HG03378 (cell line): ENCODE measurements around the gene UBAC2.
A peak's percentile ranks its signal among the peaks of the same experiment; 100 is the strongest.
"Not testable (repeated sequence)": the region's sequence is repeated elsewhere in the genome, so short reads cannot be mapped to it uniquely, and the experiment has no call there.

Experiments used
- ATAC-seq: cut with Tn5 transposase; IDR thresholded peaks from one replicate; pipeline ENCODE4 v1.9.1; 2021; ENCODE audit warnings: mild to moderate bottlenecking, moderate library complexity; ENCODE audit not compliant: unreplicated experiment

Gene UBAC2

DNA sequence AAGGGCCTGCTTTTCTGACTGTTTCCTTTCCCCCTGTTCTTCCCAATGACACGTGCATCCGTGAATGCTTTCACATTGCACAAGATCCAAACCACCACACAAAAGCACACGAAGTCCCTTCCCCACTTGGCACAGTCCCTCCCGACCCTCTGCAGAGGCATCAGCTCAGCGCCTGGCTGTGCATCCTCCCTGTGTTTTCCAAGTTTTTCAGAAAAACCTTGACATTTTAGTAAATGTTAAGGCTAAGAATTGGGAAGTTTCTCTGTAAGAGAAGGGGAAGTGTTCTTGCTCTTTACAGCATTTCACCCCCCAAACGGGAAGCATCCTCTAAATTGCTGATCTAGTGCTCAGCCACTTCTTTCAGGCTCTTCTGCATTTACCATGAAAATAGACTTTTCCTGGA, 206.1 kb downstream of the UBAC2 start:
- no peak for ATAC-seq

DNA sequence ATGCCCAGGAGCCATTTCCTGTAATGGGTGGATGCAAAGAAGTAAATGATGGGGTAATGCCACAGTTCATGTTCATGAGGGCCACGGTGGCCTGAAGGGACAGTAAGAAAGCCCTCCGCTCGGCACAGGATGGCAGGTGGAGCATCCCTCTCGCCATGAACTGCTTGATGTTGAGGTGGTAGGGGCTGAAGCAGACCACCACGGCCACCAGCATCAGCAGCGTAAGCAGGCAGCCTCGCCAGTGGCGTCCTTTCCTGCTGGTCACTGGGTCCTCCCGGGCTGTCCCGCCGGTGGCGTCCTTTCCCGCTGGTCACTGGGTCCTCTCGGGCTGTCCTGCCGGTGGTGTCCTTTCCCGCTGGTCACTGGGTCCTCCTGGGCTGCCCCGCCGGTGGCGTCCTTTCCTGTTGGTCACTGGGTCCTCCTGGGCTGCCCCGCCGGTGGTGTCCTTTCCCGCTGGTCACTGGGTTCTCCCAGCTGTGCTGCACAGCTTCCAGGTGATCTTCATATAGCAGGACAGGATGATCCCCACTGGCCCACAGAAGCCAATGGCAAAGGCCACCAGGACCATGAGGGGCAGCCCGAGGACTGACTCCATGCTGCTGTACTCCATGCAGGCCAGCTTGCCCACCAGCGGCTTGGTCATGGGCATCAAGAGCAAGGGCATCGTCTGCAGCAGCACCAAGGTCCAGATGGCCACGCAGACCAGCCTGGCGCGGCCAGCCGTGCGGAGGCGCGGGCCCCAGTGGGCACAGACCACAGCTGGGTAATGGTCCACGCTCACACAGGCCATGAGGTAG, 207.4 kb downstream of the UBAC2 start:
- ATAC-seq: no peak

DNA sequence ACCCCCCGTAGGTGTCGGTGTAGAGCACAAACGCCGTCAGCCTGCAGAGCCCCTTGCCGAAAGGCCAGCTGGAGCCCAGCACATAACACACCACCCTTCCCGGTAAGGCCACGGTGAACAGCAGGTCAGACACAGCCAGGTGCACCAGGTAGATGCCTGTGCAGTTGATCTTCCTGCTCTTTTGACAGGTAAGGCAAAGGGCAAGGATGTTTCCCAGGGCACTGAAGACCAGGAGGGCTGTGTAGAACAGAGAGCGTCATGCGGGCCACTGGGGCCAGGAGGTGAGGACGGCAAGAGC, 208.0 kb downstream of the UBAC2 start:
- ATAC-seq: no peak

DNA sequence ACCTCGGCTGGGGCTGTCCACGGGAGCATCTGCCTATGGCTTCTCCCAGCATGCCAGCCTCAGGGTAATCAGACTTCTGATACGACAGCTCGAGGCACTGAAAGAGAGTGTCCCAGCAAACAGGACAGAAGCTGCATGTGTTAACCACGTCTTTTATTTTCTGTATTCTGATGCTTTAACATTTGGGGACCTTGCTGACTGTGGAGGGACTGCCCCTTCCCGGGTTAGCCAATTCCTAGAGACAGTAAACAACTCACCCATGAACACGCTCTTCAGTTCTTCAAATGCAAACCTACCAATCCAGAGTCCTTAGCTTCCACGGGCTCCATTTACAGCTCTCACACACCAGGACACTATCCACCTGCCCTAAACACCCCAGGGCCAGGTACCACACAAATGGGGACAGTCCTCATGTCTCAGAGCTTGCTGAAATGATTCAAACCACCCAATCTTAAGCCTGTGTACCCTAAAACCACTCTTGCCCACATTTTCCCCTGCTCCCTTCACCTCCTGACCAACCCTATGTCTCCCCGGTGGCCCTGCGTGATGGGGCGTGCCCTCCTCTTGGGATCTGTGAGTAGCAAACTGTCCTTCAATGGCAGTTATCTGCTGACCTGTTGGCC, 208.9 kb downstream of the UBAC2 start:
- not testable (repeated sequence) for ATAC-seq

DNA sequence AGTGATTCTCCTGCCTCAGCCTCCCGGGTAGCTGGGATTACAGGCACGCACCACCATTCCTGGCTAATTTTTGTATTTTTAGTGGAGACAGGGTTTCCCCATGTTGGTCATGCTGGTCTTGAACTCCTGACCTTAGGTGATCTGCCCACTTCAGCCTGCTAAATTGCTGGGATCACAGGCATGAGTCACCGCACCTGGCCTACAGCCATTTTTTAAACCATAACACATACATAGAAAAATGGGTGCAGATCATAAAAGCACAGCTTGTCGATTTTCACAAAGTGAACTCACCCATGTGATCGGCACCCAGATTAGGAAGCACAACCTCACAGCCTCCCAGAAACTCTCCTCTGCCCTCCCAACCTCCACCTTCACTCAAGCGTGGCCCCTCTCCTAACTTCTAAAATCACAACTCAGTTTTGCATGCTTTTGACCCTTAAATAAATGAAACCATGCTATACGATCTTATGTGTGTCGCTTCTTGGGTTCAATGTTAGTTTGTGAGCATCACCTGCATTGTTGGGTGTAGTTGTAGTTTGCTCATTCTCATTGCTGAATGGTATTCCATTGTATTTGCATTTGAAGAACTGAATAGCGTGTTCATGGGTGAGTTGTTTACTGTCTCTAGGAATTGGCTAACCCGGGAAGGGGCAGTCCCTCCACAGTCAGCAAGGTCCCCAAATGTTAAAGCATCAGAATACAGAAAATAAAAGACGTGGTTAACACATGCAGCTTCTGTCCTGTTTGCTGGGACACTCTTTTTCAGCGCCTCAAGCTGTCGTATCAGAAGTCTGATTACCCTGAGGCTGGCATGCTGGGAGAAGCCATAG, 210.2 kb downstream of the UBAC2 start:
- not testable (repeated sequence) for ATAC-seq

DNA sequence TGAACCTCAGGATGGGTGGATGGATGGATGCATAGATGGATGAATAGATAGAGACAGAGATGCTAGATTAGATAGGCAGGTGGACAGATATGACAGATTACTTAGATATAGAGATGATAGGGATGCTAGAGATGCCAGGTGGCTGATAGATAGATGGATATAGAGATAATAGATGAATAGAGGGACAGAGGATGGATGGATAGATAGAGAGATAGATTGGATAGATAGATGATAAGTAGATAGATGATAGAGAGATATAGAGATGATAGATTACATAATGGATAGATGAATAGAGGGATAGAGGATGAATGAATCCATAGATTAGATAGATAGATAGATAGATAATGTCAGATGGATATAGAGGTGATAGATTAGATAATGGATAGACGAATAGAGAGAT, 212.2 kb downstream of the UBAC2 start:
- no peak for ATAC-seq

DNA sequence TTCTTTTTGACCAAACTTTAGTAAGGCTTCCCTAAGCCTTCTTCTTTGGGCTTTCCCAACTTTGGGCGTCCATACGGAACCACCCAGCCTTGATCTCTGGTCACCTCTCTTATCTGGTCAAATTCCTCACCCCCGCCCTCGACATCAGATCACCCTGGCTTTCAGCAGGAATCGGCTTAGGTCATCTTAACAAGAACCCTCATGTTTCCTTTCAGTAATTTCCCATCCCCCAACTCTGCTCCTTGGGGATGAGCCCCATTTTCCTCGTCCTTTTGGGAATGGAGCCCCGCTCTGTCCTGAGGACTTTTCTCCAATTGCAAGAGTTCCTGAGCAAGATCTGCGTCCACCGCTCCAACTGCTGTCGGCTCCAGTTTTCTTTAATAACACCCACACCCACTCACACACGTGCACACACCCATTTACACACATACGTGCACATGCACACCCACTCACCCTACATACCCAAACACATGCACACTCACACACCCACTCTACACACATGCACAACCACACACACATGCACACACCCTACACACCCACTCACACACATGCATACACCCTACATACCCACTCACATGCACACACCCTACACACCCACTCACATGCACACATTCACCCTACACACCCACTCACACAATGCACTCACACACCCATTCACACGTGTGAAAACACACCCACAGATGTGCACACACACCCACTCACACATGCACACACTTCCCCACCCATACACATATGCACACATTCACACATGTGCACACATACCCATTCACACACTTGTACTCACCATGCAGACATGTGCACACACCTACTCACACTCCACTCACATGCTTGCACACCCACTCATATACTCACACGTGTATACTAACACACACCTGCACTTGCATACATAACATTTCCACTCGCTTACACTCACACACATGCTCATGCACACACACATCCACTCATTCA, 213.7 kb downstream of the UBAC2 start:
- no peak for ATAC-seq

DNA sequence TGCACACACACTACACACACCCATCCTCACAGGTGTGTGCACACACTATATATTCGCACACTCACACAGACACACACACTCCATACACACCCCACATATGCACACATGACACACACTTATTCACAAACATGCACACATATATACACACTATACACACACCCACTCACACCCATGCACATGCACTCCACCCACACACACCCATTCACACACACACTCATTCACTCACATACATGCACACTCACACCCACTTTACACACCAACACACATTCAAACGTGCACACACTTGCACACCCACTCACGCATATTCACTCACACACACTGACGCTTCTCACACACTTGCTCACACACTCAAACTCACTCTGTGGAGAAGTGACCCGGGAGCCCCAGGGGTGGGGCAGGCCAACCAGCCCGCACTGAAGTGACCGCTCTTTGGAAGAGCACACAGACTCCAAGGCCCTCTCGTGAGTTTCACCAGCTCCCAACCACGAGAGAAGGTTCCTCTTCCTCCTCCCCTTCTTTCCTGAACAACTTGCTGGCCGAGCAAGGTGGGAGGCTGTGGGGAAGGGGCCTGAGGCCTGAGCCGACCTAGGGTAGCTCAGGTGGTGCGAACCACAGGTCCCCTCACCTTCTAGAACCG, 214.5 kb downstream of the UBAC2 start:
- ATAC-seq: no peak

DNA sequence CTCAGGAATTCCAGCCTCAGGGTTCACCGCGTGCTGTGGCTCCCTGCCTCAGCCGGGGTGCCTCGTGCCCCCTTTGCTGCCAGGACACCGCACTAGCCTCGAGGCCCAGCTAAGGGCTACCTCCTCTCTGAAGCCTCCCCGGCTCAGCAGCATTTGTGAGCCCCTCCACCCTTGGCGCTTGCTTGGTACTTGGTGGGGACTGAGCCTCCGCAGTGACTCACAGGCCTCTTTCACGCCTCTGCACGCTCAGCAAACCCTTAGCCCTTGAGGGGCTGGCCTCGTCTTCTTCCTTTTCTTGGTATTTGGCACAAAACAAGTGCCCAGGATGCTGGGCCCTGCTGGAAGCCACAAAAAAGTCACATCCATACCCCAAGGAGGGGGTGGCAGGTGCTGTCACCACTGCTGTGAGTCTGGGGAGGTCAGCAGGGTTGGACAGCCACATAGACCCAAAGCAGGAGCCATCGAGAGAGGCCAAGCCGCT, 215.2 kb downstream of the UBAC2 start:
- no peak for ATAC-seq

DNA sequence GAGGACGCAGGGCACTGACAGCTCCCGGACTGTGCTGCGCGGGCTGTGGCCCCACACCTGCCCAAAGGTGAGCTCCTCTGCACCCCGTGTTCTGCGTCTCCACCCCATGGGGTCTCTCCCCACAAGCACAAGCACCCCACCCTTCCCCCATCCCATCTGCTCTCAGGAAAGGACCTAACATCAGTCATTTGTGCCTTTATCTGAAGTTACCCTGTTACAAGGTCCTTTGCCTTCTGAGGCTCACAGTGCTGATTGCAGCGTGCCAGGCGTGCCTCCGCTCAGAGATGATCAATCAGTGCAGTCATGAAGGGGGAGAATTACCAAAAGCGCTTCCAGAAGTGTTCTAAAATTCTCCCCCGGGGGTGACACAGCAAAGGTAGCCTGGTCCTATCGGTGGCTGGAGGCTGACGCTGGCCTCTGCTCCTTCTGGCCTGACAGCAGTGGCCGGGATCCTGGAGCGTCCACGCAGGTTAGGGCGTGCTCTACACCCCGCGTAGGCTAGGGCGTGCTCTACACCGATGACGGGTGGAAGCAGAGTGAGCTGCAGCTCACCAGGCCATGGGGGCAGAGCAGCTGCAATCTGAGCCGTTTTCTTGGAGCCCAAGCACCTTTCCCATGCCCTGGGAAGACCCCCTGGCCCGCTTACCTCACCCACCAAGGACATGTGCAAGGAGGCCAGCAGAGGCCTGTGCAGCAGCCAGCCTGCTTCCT, 215.9 kb downstream of the UBAC2 start:
- ATAC-seq: no peak

DNA sequence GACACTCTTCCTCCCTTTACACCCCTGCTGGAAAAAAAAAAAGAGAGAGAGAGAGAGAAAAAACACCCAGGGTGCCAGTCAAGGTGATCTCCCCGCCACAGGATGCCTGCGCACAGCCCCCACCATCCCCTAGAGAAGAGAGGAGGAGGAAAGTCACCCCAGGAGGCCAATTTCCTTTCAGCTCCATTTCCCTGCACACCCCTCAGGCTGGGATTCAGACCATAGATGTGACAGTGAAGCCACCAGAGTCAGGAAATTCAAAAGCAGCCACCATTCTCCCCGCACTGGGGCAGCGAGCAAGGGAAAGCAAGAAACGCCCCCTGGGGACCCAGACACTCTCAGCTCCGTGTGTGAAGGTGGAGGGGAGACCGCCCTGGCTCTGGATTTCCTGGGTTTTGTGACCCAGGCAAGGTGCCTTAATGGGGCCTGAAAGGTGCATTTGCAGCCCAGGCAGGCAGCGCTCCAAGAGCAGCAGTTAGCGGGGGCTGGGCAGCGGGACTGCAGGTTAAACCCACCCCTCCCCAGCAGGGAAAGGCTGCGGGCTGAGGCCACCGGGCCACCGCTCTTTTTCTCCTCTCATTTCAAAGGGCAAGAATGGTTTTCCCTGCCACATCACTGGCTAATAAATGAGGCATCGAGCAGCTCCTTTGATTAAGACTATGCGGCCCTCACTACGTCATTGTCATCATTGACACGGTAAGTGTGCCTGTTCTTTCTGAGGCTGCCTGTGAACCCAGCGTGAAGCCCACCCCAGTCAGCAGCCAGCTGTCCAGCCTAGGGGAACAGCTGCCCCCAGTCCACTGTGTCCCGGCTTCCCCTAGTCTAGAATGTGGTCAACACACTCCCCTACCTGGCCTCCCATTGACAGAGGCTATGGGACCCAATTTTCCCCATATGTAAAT, 216.8 kb downstream of the UBAC2 start:
- no peak for ATAC-seq

DNA sequence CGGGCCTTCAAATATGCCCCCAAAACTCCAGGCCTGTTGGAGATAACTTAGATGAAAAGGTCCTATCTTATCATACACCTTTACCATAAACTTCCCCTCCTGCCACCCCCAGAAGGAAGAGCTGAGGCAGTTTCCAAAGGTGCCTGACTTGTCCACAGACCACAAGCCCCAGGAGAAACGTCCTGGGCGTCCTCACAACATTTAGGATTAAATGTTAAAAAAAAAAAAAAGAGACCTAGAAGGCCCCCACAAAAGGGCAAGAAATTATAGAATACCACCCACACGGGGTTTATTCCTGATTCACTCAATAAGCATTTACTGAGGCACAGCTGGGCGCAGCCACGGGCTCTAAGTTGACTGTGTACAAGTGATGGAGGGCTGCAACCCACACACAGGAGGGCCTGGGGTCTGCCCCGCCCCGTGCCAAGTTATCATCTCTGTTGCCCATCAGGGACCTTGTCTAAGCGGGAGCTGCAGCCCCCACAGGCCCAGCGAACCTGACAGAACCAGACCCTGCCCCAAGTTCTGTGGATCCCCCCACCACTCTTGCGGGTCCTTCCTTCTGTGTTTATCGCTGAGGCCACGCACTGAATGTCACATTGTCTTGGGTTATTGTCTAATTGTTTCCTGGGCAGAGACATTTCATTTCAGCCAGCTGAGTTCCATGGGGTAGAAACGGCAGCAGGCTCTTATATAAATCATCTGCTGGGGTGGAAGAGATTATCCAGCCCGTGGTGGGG, 217.6 kb downstream of the UBAC2 start:
- ATAC-seq: no peak

DNA sequence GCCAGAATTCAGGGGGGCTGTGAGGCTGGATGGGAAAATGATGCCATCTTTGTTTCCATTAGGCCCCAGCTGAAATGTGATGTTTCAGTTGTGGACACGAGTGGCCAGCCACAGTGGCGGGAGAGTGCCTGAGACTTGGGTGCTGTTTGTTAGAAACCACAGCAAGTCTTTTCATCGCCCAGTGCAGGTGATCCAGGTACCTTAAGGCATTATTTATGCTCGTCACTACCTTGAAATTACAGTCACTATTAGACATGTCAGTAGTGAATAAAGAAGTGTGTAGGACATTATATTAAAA, 218.1 kb downstream of the UBAC2 start:
- no peak for ATAC-seq

DNA sequence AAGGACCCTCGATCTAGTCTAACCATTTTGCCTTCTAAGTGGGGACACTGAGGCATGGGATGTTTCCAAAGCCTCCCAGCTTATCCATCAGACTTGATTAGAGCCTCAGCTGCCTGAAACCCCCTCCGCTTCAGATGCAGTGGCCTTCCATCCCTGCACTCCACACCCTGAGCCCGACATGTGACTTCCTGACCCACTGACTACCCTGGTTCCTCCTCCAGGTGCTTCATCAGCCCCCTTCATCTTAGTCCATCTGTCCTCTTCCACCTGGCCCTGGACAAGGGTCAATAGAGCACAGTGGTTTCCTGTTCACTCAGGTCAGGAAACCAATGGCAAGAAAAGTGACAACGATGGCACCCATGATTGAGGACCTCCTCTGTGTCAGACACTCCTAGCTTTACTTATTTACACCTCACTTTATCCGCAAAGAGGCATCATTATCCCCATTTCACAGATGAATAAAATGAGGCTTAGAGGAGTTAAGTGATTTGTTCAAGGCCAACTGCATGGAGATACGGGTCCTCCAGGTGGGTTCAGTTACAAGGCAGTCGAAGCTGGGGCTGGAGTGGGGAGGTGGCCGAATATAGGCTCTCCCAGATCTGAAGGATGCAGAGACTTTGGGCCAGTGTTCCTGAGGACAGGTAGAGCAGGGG, 219.1 kb downstream of the UBAC2 start:
- ATAC-seq: no peak

DNA sequence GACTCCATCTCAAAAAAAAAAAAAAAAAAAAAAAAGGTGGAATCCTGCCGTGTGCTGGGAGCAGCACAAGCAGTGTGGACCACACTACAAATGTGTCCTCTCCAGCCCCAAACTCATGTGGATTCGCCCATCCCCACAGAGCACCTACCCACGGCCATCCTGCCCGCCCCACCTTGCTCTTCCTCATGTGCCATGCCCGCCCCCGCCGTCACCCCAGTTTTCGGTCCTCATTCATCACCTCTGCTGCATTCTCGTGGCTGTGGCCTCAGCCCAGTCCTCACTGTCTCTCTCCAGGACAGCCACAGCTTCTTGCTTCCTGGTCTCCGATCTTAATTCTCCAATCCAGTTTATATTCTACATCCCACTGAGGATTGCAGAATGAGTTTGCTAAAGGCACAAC, 220.6 kb downstream of the UBAC2 start:
- no peak for ATAC-seq

DNA sequence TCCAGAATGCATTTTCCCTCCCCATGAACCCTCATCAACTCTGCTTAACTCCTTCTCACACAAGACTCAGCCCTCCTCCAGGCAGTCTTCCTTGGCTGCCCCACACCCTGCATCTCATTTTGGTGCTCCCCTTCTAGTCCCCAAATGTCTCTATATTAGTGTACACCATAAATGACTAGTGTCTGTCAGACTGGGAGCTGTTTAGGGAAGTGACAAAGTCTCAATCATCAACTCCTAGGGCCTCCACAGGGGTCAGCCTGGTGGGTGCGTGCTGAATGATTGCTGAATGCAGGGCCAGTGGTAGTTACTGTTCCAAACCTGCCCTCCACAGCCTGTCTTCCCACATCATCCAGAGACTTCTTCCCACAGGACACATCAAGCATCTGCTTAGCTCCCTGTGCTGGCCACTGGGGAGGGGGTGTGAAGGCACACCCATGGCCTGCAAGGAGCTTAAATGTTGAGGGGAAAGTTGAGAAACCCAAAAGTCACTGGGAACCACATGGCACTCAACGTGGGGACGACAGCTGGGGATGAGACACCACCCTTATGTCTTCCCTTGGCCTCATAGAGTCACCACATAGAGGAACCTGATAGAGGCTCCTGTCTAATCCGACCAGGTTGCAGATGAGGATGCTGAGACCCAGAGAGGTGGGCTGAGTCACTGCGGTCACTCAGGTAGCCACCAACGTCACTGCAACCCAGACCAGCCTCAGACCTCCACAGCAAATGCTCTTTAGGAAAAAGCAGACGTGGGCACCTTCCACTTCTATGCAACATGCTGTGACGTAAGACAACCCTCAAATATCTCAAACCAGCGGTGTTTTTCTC, 221.3 kb downstream of the UBAC2 start:
- peak; percentile 27 for ATAC-seq
